NB4 (cell line): ENCODE results near the gene ZEB2.

ENCODE experiments used
- DNase-seq: peaks from one replicate; pipeline ENCODE4 v3.0.0; 2010; ENCODE audit warnings: low read depth
- H3K4me3 ChIP-seq: one replicate; pipeline ENCODE4 v1.5.1; 2011; ENCODE audit warnings: mild to moderate bottlenecking, low read depth, low read length, moderate library complexity
- MYC ChIP-seq: IDR thresholded peaks from 2 replicates; pipeline ENCODE4 v1.6.1; 2011; ENCODE audit warnings: low read depth, low read length
- POLR2A ChIP-seq: IDR thresholded peaks from 2 replicates; pipeline ENCODE4 v1.6.1; 2011; ENCODE audit warnings: mild to moderate bottlenecking; ENCODE audit not compliant: insufficient read length; ENCODE audit errors: extremely low read depth
- TF ChIP-seq, protein P1 (sequence below): IDR thresholded peaks from 2 replicates; pipeline ENCODE4 v1.6.1; 2011; ENCODE audit warnings: low read depth, low read length
- TF ChIP-seq, protein P2 (sequence below): IDR thresholded peaks from one replicate; pipeline ENCODE4 v1.5.1; 2012; ENCODE audit warnings: low read depth, low read length

Gene ZEB2

DNA sequence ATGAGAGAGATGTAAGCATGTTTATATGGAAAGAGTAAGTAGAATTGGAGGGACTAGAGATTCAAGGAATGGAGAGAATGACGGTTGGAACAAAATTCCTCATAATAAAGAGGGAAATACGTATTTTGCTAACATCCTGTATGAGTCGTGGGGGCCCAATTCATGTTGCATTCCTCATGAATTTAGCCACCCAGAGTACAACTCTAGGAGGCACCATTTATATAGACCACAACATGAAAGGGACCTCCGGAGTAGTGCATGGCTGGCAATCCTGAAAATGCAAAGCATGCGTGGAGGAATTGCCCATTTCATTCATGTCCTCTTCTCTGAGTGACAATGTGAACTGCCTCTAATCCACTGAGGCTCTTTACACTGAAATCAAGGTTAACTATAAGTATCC is 168.2 kb downstream of the ZEB2 start:
- no peak overlapping the region for H3K4me3 ChIP-seq
- no peak for DNase-seq
- TF ChIP-seq, protein P1, sequence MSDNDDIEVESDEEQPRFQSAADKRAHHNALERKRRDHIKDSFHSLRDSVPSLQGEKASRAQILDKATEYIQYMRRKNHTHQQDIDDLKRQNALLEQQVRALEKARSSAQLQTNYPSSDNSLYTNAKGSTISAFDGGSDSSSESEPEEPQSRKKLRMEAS: no peak
- TF ChIP-seq MYC: no peak
- TF ChIP-seq POLR2A: no peak

DNA sequence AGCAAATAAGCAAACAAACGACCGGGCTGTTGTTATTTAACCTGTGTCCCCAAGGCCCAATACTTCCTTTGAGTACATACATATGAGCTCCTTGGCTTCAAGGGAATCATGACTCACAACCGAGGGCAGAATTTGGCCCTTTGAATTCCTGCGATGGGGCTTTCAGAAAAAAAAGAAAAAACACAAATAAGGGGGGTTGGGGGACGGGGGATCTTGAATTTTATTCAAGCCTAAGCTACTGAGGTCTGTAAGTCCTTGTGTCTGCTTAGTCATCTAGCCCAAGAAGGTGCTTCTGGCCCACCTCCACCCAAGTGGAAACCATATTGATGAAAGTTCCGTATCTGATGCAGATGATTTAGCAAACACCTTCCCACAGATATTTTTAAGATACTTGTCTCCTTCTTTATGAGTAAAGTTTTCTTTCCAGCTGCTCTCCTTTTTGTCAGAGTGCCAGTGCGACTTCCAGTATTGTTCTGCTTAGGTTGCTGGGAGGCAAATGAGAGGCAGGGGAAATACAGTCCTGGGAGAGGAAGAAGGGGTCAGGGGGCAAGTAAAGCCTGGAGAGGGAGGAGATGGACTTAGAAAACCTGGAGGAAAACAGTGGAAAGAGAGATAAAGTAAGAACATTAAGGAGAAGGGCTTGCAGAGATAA is 169.6 kb downstream of the ZEB2 start:
- no peak overlapping the region for H3K4me3 ChIP-seq
- no peak for DNase-seq
- no peak for TF ChIP-seq MYC
- TF ChIP-seq, protein P1: no peak
- TF ChIP-seq, protein P2, sequence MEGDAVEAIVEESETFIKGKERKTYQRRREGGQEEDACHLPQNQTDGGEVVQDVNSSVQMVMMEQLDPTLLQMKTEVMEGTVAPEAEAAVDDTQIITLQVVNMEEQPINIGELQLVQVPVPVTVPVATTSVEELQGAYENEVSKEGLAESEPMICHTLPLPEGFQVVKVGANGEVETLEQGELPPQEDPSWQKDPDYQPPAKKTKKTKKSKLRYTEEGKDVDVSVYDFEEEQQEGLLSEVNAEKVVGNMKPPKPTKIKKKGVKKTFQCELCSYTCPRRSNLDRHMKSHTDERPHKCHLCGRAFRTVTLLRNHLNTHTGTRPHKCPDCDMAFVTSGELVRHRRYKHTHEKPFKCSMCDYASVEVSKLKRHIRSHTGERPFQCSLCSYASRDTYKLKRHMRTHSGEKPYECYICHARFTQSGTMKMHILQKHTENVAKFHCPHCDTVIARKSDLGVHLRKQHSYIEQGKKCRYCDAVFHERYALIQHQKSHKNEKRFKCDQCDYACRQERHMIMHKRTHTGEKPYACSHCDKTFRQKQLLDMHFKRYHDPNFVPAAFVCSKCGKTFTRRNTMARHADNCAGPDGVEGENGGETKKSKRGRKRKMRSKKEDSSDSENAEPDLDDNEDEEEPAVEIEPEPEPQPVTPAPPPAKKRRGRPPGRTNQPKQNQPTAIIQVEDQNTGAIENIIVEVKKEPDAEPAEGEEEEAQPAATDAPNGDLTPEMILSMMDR: no peak

DNA sequence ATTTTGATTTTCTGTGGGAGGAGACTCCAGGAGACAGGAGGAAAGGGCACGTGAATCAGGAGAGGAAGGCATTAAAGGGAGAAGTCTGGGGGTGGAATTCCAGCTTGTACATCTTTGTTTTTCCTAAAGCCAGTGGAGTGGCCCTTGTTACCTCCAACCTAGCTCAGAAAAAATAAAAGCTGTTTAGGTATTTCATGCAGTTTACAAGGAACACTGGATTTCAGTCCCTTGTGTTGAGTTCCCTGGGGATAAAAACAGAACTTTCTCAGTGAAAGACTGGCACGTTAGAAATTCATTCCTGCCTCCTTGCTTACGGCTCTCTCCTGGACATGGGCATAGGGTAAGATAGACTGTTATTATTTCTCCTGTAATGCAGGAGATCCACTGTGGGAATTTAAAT is 170.2 kb downstream of the ZEB2 start:
- H3K4me3 ChIP-seq: no peak overlapping the region
- no peak for DNase-seq

DNA sequence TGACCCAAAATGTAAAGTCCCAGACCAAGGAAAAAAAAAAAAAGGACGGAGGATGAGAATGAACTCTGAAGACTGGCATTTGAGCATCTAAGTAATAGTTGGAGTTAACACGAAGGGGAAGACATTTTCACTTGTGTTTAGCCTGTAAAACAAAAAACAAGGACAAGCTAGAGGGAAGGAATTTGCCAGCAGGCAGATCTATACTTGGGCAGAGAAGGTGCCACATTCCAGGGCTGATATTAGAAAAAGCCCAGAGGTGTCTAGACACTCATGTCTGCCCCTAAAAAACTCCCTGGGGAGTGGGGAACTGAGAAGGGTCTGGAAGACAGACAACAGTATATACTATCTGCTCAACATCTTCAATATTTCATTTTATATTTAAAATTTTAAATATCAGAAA is 171.1 kb downstream of the ZEB2 start:
- H3K4me3 ChIP-seq: no peak overlapping the region
- TF ChIP-seq MYC: no peak
- TF ChIP-seq POLR2A: no peak
- TF ChIP-seq, protein P1: no peak
- TF ChIP-seq, protein P2: no peak
- no peak for DNase-seq

More for the DNA sequence above, 170.2 kb downstream of the ZEB2 start:
- TF ChIP-seq, protein P1: no peak
- TF ChIP-seq, protein P2: no peak
- TF ChIP-seq MYC (no peak), POLR2A (no peak)

DNA sequence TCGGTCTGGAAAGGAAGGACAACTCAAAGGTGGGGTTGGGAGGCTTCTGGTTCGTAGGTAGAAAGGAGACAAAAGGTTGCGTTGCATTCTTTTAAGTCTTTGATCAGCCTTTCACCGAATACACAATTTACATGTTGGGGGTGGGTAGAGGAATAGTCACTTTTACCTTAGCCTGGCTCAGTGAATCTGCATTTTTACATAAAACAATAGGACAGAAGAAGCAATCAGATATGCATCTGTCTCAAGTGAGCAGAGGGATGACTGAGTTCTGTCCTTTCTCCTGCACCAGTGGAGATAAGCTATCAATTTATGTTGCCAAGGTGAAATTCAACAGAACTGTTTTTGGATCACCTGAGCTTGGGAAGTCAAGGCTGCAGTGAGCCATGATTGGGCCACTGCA is 173.7 kb downstream of the ZEB2 start:
- DNase-seq: no peak
- no peak overlapping the region for H3K4me3 ChIP-seq
- TF ChIP-seq, protein P1: no peak
- TF ChIP-seq MYC (no peak), POLR2A (no peak)
- TF ChIP-seq, protein P2: no peak

DNA sequence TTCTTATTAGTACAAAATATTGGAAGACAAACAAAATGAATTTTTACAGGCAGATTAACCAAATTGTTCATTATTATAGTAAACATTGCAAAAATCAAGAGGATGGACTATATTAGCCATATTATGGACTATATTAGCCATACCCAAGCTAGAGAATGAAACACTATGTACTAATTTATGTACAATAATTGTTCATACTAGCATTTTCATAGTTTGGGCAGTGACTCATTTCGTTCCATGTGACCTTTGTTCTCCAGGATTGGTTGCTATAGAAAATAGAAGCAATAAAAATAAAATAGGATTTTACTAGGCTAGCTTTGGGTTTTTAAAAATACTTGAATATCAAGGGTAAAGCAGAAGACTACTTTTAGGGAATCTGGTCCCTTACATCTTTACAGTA is 176.8 kb downstream of the ZEB2 start:
- TF ChIP-seq MYC (no peak), POLR2A (no peak)
- TF ChIP-seq, protein P1: no peak
- DNase-seq: no peak
- H3K4me3 ChIP-seq: no peak overlapping the region
